Caco-2 (cell line): ENCODE measurements around the gene GABRD. TPM values are rescaled to one million over a fixed set of nuclear protein-coding genes. Genes with fewer than 3 reads are reported as not detected.

ENCODE experiments used
- BruUV-seq: library from RNA; stranded (reverse); fragments of 400-500 nt; replicated peaks from 2 replicates; lab custom pipeline; 2021; lab: Mats Ljungman, UMichigan
- CTCF ChIA-PET: fragments of 300-600 bp; sonication (Branson Sonifier 250); formaldehyde crosslinking; loops from one replicate; lab custom pipeline; 2022; ENCODE audit warnings: antibody characterized with exemption; lab: Charles Lee
- POLR2A ChIA-PET: fragments of 300-600 bp; sonication (Branson Sonifier 250); formaldehyde crosslinking; loops from one replicate; lab custom pipeline; 2022; ENCODE audit warnings: antibody characterized with exemption; lab: Charles Lee
- DNase-seq, 2 experiments: peaks; one replicate each; pipeline versions ENCODE4 v3.0.0 to v3.0.0-alpha.2; 2020 to 2022
- H3K27me3 ChIP-seq: replicated peaks from 2 replicates; pipeline ENCODE4 v1.6.0; 2011; ENCODE audit warnings: low read length; ENCODE audit not compliant: control insufficient read depth, insufficient read depth
- H3K36me3 ChIP-seq: 2 replicates; pipeline ENCODE4 v1.5.1; 2011; ENCODE audit warnings: low read length; ENCODE audit not compliant: control insufficient read depth, insufficient read depth
- H3K4me1 ChIP-seq: fragments of 250-450 bp; sonication (Bioruptor Pico); 2 replicates; pipeline ENCODE4 v1.5.1; 2020; ENCODE audit warnings: mild to moderate bottlenecking
- H3K4me3 ChIP-seq: 2 replicates; pipeline ENCODE4 v1.5.1; 2011; ENCODE audit warnings: low read depth, mild to moderate bottlenecking, control low read depth, low read length
- H3K9me3 ChIP-seq: fragments of 250-450 bp; sonication (Bioruptor Pico); 2 replicates; pipeline ENCODE4 v1.5.1; 2020; ENCODE audit warnings: mild to moderate bottlenecking, moderate library complexity
- H3K27ac Mint-ChIP-seq: one replicate; pipeline ENCODE4 v1.8.0; 2022; ENCODE audit warnings: mixed read lengths; ENCODE audit not compliant: unreplicated experiment
- H3K27me3 Mint-ChIP-seq: one replicate; pipeline ENCODE4 v1.8.0; 2022; ENCODE audit warnings: mixed read lengths; ENCODE audit not compliant: insufficient read depth, unreplicated experiment
- H3K36me3 Mint-ChIP-seq: one replicate; pipeline ENCODE4 v1.8.0; 2022; ENCODE audit warnings: mild to moderate bottlenecking, mixed read lengths; ENCODE audit not compliant: insufficient read depth, unreplicated experiment
- H3K4me1 Mint-ChIP-seq: one replicate; pipeline ENCODE4 v1.8.0; 2022; ENCODE audit warnings: low read depth, mixed read lengths; ENCODE audit not compliant: unreplicated experiment
- H3K4me3 Mint-ChIP-seq: one replicate; pipeline ENCODE4 v1.8.0; 2022; ENCODE audit warnings: mild to moderate bottlenecking, moderate library complexity, mixed read lengths; ENCODE audit not compliant: unreplicated experiment
- H3K9me3 Mint-ChIP-seq: one replicate; pipeline ENCODE4 v1.8.0; 2022; ENCODE audit warnings: mixed read lengths; ENCODE audit not compliant: unreplicated experiment
- intact Hi-C: fragments of 100-400 bp; cut with micrococcal nuclease; formaldehyde crosslinking; loops from one replicate; pipeline ENCODE4 v1.10.0; 2022; ENCODE audit not compliant: unreplicated experiment
- total RNA-seq: library from RNA; stranded (reverse); gene quantifications from 2 replicates; pipeline ENCODE4 v1.2.3, GENCODE V29; 2022
- TF ChIP-seq, protein P1 (sequence below), 2 experiments: fragments of 200-600 bp in 1 of 2; IDR thresholded peaks; 1 replicate in 1 of 2; 2 replicates in 1 of 2; pipeline versions ENCODE4 v1.5.1 to v1.8.0; 2011 to 2022; ENCODE audit warnings: antibody characterized with exemption in 1 of 2, control low read depth in 1 of 2, inconsistent platforms in 1 of 2, low read depth in 1 of 2, low read length in 1 of 2, mild to moderate bottlenecking in 1 of 2, moderate library complexity in 1 of 2; ENCODE audit not compliant: insufficient read depth in 1 of 2, severe bottlenecking in 1 of 2, unreplicated experiment in 1 of 2

The GABRD gene
- total RNA-seq, 1 experiment from 2014 or later = 0.34 TPM

GRCh38 chr1:2014181-2014580, 5.0 kb upstream of the GABRD start:
- peaks cover 14% of the 10 kb centered on the region for H3K27me3 Mint-ChIP-seq
- TF ChIP-seq, protein P1, sequence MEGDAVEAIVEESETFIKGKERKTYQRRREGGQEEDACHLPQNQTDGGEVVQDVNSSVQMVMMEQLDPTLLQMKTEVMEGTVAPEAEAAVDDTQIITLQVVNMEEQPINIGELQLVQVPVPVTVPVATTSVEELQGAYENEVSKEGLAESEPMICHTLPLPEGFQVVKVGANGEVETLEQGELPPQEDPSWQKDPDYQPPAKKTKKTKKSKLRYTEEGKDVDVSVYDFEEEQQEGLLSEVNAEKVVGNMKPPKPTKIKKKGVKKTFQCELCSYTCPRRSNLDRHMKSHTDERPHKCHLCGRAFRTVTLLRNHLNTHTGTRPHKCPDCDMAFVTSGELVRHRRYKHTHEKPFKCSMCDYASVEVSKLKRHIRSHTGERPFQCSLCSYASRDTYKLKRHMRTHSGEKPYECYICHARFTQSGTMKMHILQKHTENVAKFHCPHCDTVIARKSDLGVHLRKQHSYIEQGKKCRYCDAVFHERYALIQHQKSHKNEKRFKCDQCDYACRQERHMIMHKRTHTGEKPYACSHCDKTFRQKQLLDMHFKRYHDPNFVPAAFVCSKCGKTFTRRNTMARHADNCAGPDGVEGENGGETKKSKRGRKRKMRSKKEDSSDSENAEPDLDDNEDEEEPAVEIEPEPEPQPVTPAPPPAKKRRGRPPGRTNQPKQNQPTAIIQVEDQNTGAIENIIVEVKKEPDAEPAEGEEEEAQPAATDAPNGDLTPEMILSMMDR (IDR thresholded peaks at IDR 0.05; ENCODE audit: insufficient read depth in 1 of 2, low read depth in 1 of 2, low read length in 1 of 2, severe bottlenecking in 1 of 2, unreplicated experiment in 1 of 2) = no peak
- ChIA-PET CTCF (no interaction called here), POLR2A (no interaction called here)
- H3K4me1 Mint-ChIP-seq = no peaks in the 10 kb centered on the region
- no peak overlapping the region for H3K4me3 Mint-ChIP-seq
- Histone ChIP-seq H3K27me3 (no peaks in the 10 kb centered on the region; the same call in 1 of the 2 replicates), H3K9me3 (no peaks in the 10 kb centered on the region), H3K4me1 (no peaks in the 10 kb centered on the region), H3K36me3 (no peaks in the 10 kb centered on the region), H3K4me3 (no peak overlapping the region)
- no peaks in the 10 kb centered on the region for H3K36me3 Mint-ChIP-seq
- DNase-seq = no peak
- no peak overlapping the region for H3K27ac Mint-ChIP-seq
- BruUV-seq = no TSS peak
- intact Hi-C loops = no loop called here
- no peaks in the 10 kb centered on the region for H3K9me3 Mint-ChIP-seq

- ChIA-PET POLR2A (no interaction called here), CTCF (interaction anchor here (0.5 kb wide), 1 partner anchor 426 kb away, joined by 4 read pairs; no protein-coding TSS in a partner anchor)
- Mint-ChIP-seq H3K36me3 (no peaks in the 10 kb centered on the region), H3K9me3 (no peaks in the 10 kb centered on the region), H3K27me3 (peaks cover 14% of the 10 kb centered on the region), H3K27ac (no peak overlapping the region), H3K4me3 (no peak overlapping the region), H3K4me1 (no peaks in the 10 kb centered on the region)
- BruUV-seq = no TSS peak
- Histone ChIP-seq H3K4me1 (no peaks in the 10 kb centered on the region), H3K4me3 (no peak overlapping the region), H3K27me3 (no peaks in the 10 kb centered on the region; the same call in 1 of the 2 replicates), H3K9me3 (no peaks in the 10 kb centered on the region), H3K36me3 (no peaks in the 10 kb centered on the region)
- DNase-seq = no peak
- intact Hi-C loops = no loop called here
- TF ChIP-seq, protein P1 (IDR thresholded peaks at IDR 0.05; ENCODE audit: insufficient read depth in 1 of 2, low read depth in 1 of 2, low read length in 1 of 2, severe bottlenecking in 1 of 2, unreplicated experiment in 1 of 2) = no peak
Measured at GRCh38 chr1:2014741-2015735, 4.1 kb upstream of the GABRD start.

DNA sequence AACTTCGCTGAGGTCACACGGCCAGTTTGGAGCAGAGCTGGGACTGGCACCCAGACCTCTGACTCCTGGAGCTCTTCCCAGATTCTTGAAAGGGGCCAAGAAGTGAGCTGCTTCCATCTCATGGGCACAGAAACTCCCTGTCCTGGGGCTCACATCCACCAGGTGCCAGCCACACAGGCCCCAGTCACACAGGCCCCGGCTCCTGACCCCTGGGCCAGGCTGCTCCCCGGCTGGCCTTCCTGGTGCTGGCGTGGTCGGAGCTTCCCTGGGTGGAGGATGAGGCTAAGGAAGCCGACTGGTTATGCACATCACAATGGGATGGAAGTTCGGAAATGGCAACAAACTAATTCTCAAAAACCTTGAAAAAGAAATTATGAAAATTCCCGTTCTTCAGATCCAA, 3.0 kb upstream of the GABRD start:
- H3K9me3 ChIP-seq = no peaks in the 10 kb centered on the region
- Mint-ChIP-seq H3K27ac (no peak overlapping the region), H3K4me3 (no peak overlapping the region), H3K27me3 (peaks cover 20% of the 10 kb centered on the region), H3K4me1 (no peaks in the 10 kb centered on the region), H3K36me3 (no peaks in the 10 kb centered on the region), H3K9me3 (no peaks in the 10 kb centered on the region)
- CTCF ChIA-PET = no interaction called here
- no TSS peak for BruUV-seq
- H3K4me1 ChIP-seq = no peaks in the 10 kb centered on the region
- POLR2A ChIA-PET = no interaction called here
- no peaks in the 10 kb centered on the region for H3K36me3 ChIP-seq
- no peak for DNase-seq
- TF ChIP-seq, protein P1 (IDR thresholded peaks at IDR 0.05; ENCODE audit: insufficient read depth in 1 of 2, low read depth in 1 of 2, low read length in 1 of 2, severe bottlenecking in 1 of 2, unreplicated experiment in 1 of 2) = no peak
- no peaks in the 10 kb centered on the region; the same call in none of the 2 replicates for H3K27me3 ChIP-seq
- no peak overlapping the region for H3K4me3 ChIP-seq
- intact Hi-C loops = no loop called here
